ENCODE data around the gene DPP6. TPM values are rescaled to one million over a fixed set of nuclear protein-coding genes. Genes with fewer than 3 reads are reported as not detected.
"Not testable (repeated sequence)": the region's sequence is repeated elsewhere in the genome, so short reads cannot be mapped to it uniquely, and the experiment has no call there.

DPP6 gene
- total RNA-seq, 2 experiments from 2014 or later = not detected

- BruUV-seq (replicated peaks); H3K4me3 ChIP-seq (ENCODE audit: low read depth, low read length, poor library complexity, severe bottlenecking); H3K9me2 ChIP-seq (ENCODE audit: insufficient read depth, low read length); H3K79me2 ChIP-seq (ENCODE audit: insufficient read depth, low read depth, low read length); CTCF ChIA-PET (ENCODE audit: unreplicated experiment); H2AFZ ChIP-seq (ENCODE audit: low read length); intact Hi-C loops (cut with micrococcal nuclease; ENCODE audit: unreplicated experiment); H4K20me1 ChIP-seq (ENCODE audit: insufficient read depth, low read length); H3K36me3 ChIP-seq (ENCODE audit: insufficient read depth, low read length); POLR2A ChIA-PET; H3K9me3 ChIP-seq (ENCODE audit: low read length); H3K4me2 ChIP-seq (ENCODE audit: low read length); DNase-seq (ENCODE audit: low spot score); H3K27ac ChIP-seq (ENCODE audit: low read depth, low read length, poor library complexity, severe bottlenecking); H3K4me1 ChIP-seq (ENCODE audit: insufficient read depth, low read length, poor library complexity, severe bottlenecking): not testable (repeated sequence)
Observed at GRCh38 chr7:154027805-154028204, 24.4 kb upstream of the DPP6 start.

- H3K4me1 ChIP-seq (ENCODE audit: insufficient read depth, low read length, poor library complexity, severe bottlenecking); BruUV-seq (replicated peaks); POLR2A ChIA-PET: not testable (repeated sequence)
Observed at GRCh38 chr7:154030476-154031080, 21.6 kb upstream of the DPP6 start.

GRCh38 chr7:154039466-154040165 is 12.6 kb upstream of the DPP6 start:
- POLR2A ChIA-PET; intact Hi-C loops (cut with micrococcal nuclease; ENCODE audit: unreplicated experiment); H3K4me1 ChIP-seq (ENCODE audit: insufficient read depth, low read length, poor library complexity, severe bottlenecking); H3K4me3 ChIP-seq (ENCODE audit: low read depth, low read length, poor library complexity, severe bottlenecking); CTCF ChIA-PET (ENCODE audit: unreplicated experiment); H3K9me3 ChIP-seq (ENCODE audit: low read length); DNase-seq (ENCODE audit: low spot score); H3K9me2 ChIP-seq (ENCODE audit: insufficient read depth, low read length); H2AFZ ChIP-seq (ENCODE audit: low read length); H3K27ac ChIP-seq (ENCODE audit: low read depth, low read length, poor library complexity, severe bottlenecking); BruUV-seq (replicated peaks); H3K79me2 ChIP-seq (ENCODE audit: insufficient read depth, low read depth, low read length); H3K4me2 ChIP-seq (ENCODE audit: low read length); H4K20me1 ChIP-seq (ENCODE audit: insufficient read depth, low read length); H3K36me3 ChIP-seq (ENCODE audit: insufficient read depth, low read length): not testable (repeated sequence)
- peak; percentile 30; the same call in 1 of the 2 replicates for TF ChIP-seq CTCF (conservative IDR thresholded peaks at IDR 0.05; ENCODE audit: low read length)

More at GRCh38 chr7:154030476-154031080, 21.6 kb upstream of the DPP6 start:
- H2AFZ ChIP-seq (ENCODE audit: low read length); H4K20me1 ChIP-seq (ENCODE audit: insufficient read depth, low read length); H3K9me2 ChIP-seq (ENCODE audit: insufficient read depth, low read length); H3K4me2 ChIP-seq (ENCODE audit: low read length); H3K79me2 ChIP-seq (ENCODE audit: insufficient read depth, low read depth, low read length); CTCF ChIA-PET (ENCODE audit: unreplicated experiment); intact Hi-C loops (cut with micrococcal nuclease; ENCODE audit: unreplicated experiment); H3K27ac ChIP-seq (ENCODE audit: low read depth, low read length, poor library complexity, severe bottlenecking); H3K36me3 ChIP-seq (ENCODE audit: insufficient read depth, low read length); H3K4me3 ChIP-seq (ENCODE audit: low read depth, low read length, poor library complexity, severe bottlenecking); H3K9me3 ChIP-seq (ENCODE audit: low read length); DNase-seq (ENCODE audit: low spot score): not testable (repeated sequence)

GRCh38 chr7:154050394-154050793 is 1.8 kb upstream of the DPP6 start:
- intact Hi-C loops (cut with micrococcal nuclease; ENCODE audit: unreplicated experiment); H3K79me2 ChIP-seq (ENCODE audit: insufficient read depth, low read depth, low read length); H3K4me2 ChIP-seq (ENCODE audit: low read length); H3K9me3 ChIP-seq (ENCODE audit: low read length); H3K27ac ChIP-seq (ENCODE audit: low read depth, low read length, poor library complexity, severe bottlenecking); H3K4me1 ChIP-seq (ENCODE audit: insufficient read depth, low read length, poor library complexity, severe bottlenecking); POLR2A ChIA-PET; DNase-seq (ENCODE audit: low spot score); BruUV-seq (replicated peaks); H4K20me1 ChIP-seq (ENCODE audit: insufficient read depth, low read length); H3K9me2 ChIP-seq (ENCODE audit: insufficient read depth, low read length); H2AFZ ChIP-seq (ENCODE audit: low read length); CTCF ChIA-PET (ENCODE audit: unreplicated experiment); H3K36me3 ChIP-seq (ENCODE audit: insufficient read depth, low read length); H3K4me3 ChIP-seq (ENCODE audit: low read depth, low read length, poor library complexity, severe bottlenecking): not testable (repeated sequence)

- intact Hi-C loops (cut with micrococcal nuclease; ENCODE audit: unreplicated experiment); H3K4me3 ChIP-seq (ENCODE audit: low read depth, low read length, poor library complexity, severe bottlenecking); H3K9me3 ChIP-seq (ENCODE audit: low read length); H3K9me2 ChIP-seq (ENCODE audit: insufficient read depth, low read length); H3K4me1 ChIP-seq (ENCODE audit: insufficient read depth, low read length, poor library complexity, severe bottlenecking); POLR2A ChIA-PET; H3K79me2 ChIP-seq (ENCODE audit: insufficient read depth, low read depth, low read length); H3K4me2 ChIP-seq (ENCODE audit: low read length); H4K20me1 ChIP-seq (ENCODE audit: insufficient read depth, low read length); H3K36me3 ChIP-seq (ENCODE audit: insufficient read depth, low read length); H2AFZ ChIP-seq (ENCODE audit: low read length); DNase-seq (ENCODE audit: low spot score); H3K27ac ChIP-seq (ENCODE audit: low read depth, low read length, poor library complexity, severe bottlenecking); BruUV-seq (replicated peaks); CTCF ChIA-PET (ENCODE audit: unreplicated experiment): not testable (repeated sequence)
Observed at GRCh38 chr7:154051006-154051642, 1.1 kb upstream of the DPP6 start.
